ENCODE data around the gene CPLX1. TPM values are rescaled to one million over a fixed set of nuclear protein-coding genes. Genes with fewer than 3 reads are reported as not detected.

Gene CPLX1
- total and polyA plus RNA-seq, 4 donors, result 5.3 to 117 (median 64.6) TPM

DNA sequence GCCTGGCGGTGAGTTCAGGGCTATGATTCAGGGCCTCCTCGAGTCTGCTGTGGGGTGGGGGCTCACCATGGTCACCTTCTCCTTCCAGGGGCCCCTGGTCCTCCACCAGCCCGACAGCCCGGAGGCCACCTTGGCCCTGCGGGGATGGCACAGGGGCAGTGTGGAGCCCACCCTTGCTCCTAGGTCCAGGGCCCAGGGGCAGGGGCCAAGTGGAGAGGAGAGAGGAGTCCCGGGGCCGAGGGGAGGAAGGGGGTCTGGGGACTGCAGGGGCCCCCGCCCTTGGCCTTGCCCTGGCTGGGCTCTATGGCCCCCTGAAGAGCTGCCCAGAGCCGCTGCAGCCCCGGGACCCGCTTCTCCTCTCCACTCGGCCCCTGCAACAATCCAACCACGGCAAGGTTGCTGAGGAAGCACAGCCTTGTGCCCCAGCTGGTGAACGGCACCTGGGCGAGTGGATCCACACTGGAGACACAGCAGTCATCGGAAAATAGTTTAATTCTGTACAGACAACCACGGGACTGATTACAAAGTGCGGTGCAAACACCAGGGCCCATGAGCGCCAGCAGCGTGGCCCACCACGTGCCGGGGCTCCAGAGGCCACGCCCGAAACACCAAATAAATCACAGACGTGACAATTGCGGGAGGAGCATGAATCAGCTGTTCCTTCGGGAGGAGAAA is 23.0 kb upstream of the CPLX1 start:
- no peak overlapping the region for H3K4me3 ChIP-seq (ENCODE audit: low read depth, low read length)
- H3K27ac ChIP-seq (ENCODE audit: low read depth, low read length), result no peak overlapping the region
- no peaks in the 10 kb centered on the region for H3K9me3 ChIP-seq (ENCODE audit: control insufficient read depth, insufficient read depth, low read length)
- H3K4me1 ChIP-seq (ENCODE audit: control insufficient read depth, insufficient read depth, low read length), result no peaks in the 10 kb centered on the region
- no peak for DNase-seq (ENCODE audit: low read depth in 4 of 6, low spot score in 6 of 6)
- WGBS (ENCODE audit: insufficient coverage), result 91% methylated on average over 26 of the region's 27 CpGs
- no peaks in the 10 kb centered on the region for H3K27me3 ChIP-seq (ENCODE audit: control insufficient read depth, insufficient read depth, low read length)
- peaks cover 83% of the 10 kb centered on the region for H3K36me3 ChIP-seq (ENCODE audit: control insufficient read depth, insufficient read depth, low read length)

DNA sequence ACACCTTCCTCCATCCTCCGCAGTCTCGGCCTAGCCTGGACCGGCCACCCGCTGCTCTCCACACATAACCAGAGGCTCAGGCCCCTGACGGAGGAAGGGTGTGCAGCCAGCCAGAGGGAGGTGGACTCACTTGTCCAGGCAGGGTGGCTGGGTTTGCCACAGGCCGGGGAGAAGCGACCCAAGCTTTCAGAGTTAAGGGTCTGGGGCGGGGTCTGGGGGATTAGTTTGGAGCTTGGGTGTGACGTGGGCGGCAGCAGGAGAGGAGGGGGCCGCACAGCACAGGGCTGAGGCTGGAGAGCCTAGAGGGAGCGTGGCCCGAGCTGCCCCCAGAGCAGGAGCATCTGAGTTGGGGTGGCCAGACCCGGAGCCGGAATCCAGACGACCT is 22.4 kb upstream of the CPLX1 start:
- Histone ChIP-seq H3K36me3 (ENCODE audit: control insufficient read depth, insufficient read depth, low read length) (peaks cover 80% of the 10 kb centered on the region), H3K4me1 (ENCODE audit: control insufficient read depth, insufficient read depth, low read length) (no peaks in the 10 kb centered on the region)
- WGBS (ENCODE audit: insufficient coverage), result 89% methylated on average over 11 of the region's 16 CpGs

DNA sequence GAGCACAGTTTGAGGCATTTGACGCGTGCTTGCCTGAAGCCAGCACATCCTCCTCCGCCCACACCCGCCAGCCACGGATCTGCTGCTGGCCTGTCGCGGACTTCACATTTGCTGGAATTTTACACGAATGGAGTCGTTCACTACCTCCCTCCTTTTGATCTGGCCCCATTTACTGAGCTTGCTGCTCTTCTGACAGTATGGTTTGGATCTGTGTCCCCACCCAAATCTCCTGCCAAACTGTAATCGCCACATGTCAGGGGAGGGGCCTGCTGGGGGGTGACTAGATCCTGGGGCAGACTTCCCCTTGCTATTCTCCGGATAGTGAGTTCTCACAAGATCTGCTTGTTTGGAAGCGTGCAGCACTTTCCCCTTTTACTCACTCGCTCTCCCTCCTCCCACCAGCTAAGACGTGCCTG is 19.9 kb upstream of the CPLX1 start:
- no peak overlapping the region for H3K27ac ChIP-seq (ENCODE audit: low read depth, low read length)
- no peaks in the 10 kb centered on the region for H3K27me3 ChIP-seq (ENCODE audit: control insufficient read depth, insufficient read depth, low read length)
- H3K4me3 ChIP-seq (ENCODE audit: low read depth, low read length), result no peak overlapping the region
- 80% methylated on average over 12 of the region's 14 CpGs for WGBS (ENCODE audit: insufficient coverage)
- H3K9me3 ChIP-seq (ENCODE audit: control insufficient read depth, insufficient read depth, low read length), result no peaks in the 10 kb centered on the region
- H3K36me3 ChIP-seq (ENCODE audit: control insufficient read depth, insufficient read depth, low read length), result peaks cover 61% of the 10 kb centered on the region
- no peaks in the 10 kb centered on the region for H3K4me1 ChIP-seq (ENCODE audit: control insufficient read depth, insufficient read depth, low read length)
- no peak for DNase-seq (ENCODE audit: low read depth in 4 of 6, low spot score in 6 of 6)

More for the DNA sequence above, 22.4 kb upstream of the CPLX1 start:
- no peak for DNase-seq (ENCODE audit: low read depth in 4 of 6, low spot score in 6 of 6)
- H3K27ac ChIP-seq (ENCODE audit: low read depth, low read length), result no peak overlapping the region
- H3K4me3 ChIP-seq (ENCODE audit: low read depth, low read length), result no peak overlapping the region
- no peaks in the 10 kb centered on the region for H3K9me3 ChIP-seq (ENCODE audit: control insufficient read depth, insufficient read depth, low read length)
- H3K27me3 ChIP-seq (ENCODE audit: control insufficient read depth, insufficient read depth, low read length), result no peaks in the 10 kb centered on the region

DNA sequence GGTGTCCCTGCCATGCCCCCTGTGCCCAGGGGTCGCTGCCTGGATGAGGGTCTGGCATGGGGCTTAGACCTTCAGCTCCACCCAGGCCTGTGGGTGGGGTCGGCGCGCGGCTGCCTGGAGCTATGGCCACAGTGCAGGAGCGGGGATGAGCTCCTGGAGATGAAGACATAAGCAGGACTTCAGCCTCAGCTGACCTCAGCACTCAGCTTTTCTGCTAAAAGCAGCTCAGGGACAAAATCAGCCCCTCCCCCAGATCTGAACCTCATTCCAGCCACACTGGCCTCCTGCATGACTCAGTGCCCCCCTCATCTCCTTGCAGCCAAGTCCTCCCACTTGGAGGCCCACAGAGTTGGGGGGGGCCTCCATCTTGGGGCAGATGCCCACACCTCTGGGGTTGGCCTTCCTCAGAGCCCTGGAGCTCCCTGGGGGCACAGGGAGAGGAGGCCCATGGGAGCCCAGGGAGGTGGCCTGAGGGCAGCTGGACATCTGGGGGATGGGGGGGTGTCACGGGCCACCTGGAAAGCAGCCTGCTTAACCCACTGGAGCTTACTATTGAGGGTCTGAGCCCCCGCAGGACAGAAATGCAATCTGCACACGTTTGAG is 19.4 kb upstream of the CPLX1 start:
- no peaks in the 10 kb centered on the region for H3K9me3 ChIP-seq (ENCODE audit: control insufficient read depth, insufficient read depth, low read length)
- no peak overlapping the region for H3K4me3 ChIP-seq (ENCODE audit: low read depth, low read length)
- no peak overlapping the region for H3K27ac ChIP-seq (ENCODE audit: low read depth, low read length)
- 87% methylated on average over 9 of the region's 9 CpGs for WGBS (ENCODE audit: insufficient coverage)
- DNase-seq (ENCODE audit: low read depth in 4 of 6, low spot score in 6 of 6), result no peak
- no peaks in the 10 kb centered on the region for H3K4me1 ChIP-seq (ENCODE audit: control insufficient read depth, insufficient read depth, low read length)
- no peaks in the 10 kb centered on the region for H3K27me3 ChIP-seq (ENCODE audit: control insufficient read depth, insufficient read depth, low read length)
- peaks cover 55% of the 10 kb centered on the region for H3K36me3 ChIP-seq (ENCODE audit: control insufficient read depth, insufficient read depth, low read length)

DNA sequence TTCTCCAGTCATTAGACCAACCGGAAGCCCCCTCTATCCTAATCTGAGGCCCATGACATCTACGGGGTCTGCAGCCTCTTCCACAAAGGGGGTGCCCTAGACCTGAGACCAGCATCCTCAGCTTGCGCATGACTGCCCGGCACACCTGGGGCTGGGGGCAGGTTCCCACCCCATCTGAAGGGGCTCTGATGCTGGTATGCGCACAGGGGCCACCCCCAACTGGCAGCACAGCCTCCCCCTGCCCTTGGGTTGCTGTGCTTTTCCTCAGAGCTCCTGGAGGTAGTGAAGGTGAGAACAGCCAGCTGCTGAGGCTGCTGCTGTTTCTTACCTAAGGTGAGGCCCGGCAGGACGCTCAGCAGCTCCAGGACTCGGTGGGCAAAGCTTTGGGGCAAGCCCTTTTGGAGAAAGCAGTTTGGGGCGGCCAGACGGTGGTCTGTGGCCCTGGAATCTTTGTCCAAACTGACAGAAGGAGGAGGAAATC is 18.9 kb upstream of the CPLX1 start:
- DNase-seq (ENCODE audit: low read depth in 4 of 6, low spot score in 6 of 6), result no peak
- no peak overlapping the region for H3K27ac ChIP-seq (ENCODE audit: low read depth, low read length)
- no peak overlapping the region for H3K4me3 ChIP-seq (ENCODE audit: low read depth, low read length)
- H3K27me3 ChIP-seq (ENCODE audit: control insufficient read depth, insufficient read depth, low read length), result no peaks in the 10 kb centered on the region
- no peaks in the 10 kb centered on the region for H3K4me1 ChIP-seq (ENCODE audit: control insufficient read depth, insufficient read depth, low read length)
- no peaks in the 10 kb centered on the region for H3K9me3 ChIP-seq (ENCODE audit: control insufficient read depth, insufficient read depth, low read length)
- H3K36me3 ChIP-seq (ENCODE audit: control insufficient read depth, insufficient read depth, low read length), result peaks cover 50% of the 10 kb centered on the region
- WGBS (ENCODE audit: insufficient coverage), result 91% methylated on average over 10 of the region's 10 CpGs

DNA sequence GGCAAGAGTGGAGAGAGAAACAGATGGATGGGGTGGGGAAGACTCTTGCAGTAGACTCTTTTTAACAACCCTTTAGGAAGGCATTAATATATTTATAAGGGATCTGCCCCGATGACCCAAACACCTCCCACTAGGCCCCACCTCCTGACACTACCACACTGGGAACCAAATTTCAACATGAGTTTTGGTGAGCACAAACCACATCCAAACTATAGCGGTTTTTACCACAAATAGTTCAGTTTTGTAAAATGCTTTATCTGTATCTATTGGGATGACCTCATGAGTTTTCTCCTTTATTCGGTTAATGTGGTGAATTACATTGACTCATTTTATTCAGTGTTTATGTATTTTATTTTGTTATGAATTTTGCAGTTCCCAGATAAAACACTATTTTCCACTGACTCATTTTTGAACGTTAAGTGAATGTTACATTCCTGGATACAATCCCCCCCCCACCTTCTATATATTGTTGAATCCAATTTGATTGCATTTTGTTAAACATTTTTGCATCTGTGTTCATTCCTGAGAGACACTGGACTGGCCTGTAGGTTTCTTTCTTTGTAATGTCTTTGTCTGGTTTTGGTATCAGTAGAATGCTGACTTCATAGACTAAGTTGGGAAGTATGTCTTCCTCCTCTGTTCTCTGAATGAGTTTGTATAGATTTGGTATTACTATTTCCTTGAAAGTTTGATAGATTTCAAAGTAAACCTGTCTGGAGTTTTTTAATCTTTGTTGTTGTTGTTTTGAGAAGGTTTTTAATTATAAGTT is 13.9 kb upstream of the CPLX1 start:
- no peak overlapping the region for H3K27ac ChIP-seq (ENCODE audit: low read depth, low read length)
- H3K36me3 ChIP-seq (ENCODE audit: control insufficient read depth, insufficient read depth, low read length), result peaks cover 18% of the 10 kb centered on the region
- no peak for DNase-seq (ENCODE audit: low read depth in 4 of 6, low spot score in 6 of 6)
- peaks cover 7% of the 10 kb centered on the region for H3K4me1 ChIP-seq (ENCODE audit: control insufficient read depth, insufficient read depth, low read length)
- WGBS (ENCODE audit: insufficient coverage), result no CpG with 5 or more reads among the region's 4 CpGs
- no peaks in the 10 kb centered on the region for H3K27me3 ChIP-seq (ENCODE audit: control insufficient read depth, insufficient read depth, low read length)
- H3K9me3 ChIP-seq (ENCODE audit: control insufficient read depth, insufficient read depth, low read length), result peaks cover 10% of the 10 kb centered on the region
- H3K4me3 ChIP-seq (ENCODE audit: low read depth, low read length), result no peak overlapping the region

DNA sequence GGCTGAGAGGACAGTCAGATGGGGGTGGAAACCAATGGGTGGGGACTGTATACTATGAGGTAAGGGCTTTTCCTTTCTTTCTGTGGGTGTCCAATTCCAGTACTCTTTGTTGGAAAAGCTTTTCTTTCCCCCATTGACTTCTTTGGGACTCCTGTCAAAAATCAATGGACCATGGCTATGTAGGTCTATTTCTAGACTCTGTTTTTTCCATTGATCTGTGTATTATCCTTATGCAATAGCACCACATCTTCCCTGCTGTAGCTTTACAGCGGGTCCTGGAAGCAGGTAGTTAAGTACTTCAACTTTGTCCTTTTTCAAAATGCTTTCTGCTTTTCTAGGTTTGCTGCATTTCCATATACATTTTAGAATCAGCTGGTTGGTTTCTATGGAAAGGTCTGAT is 11.8 kb upstream of the CPLX1 start:
- Histone ChIP-seq H3K4me3 (ENCODE audit: low read depth, low read length) (no peak overlapping the region), H3K4me1 (ENCODE audit: control insufficient read depth, insufficient read depth, low read length) (peaks cover 7% of the 10 kb centered on the region), H3K27ac (ENCODE audit: low read depth, low read length) (no peak overlapping the region), H3K9me3 (ENCODE audit: control insufficient read depth, insufficient read depth, low read length) (peaks cover 10% of the 10 kb centered on the region), H3K27me3 (ENCODE audit: control insufficient read depth, insufficient read depth, low read length) (no peaks in the 10 kb centered on the region), H3K36me3 (ENCODE audit: control insufficient read depth, insufficient read depth, low read length) (peaks cover 12% of the 10 kb centered on the region)
- WGBS (ENCODE audit: insufficient coverage), result no CpG with 5 or more reads among the region's 1 CpG
- DNase-seq (ENCODE audit: low read depth in 4 of 6, low spot score in 6 of 6), result no peak

DNA sequence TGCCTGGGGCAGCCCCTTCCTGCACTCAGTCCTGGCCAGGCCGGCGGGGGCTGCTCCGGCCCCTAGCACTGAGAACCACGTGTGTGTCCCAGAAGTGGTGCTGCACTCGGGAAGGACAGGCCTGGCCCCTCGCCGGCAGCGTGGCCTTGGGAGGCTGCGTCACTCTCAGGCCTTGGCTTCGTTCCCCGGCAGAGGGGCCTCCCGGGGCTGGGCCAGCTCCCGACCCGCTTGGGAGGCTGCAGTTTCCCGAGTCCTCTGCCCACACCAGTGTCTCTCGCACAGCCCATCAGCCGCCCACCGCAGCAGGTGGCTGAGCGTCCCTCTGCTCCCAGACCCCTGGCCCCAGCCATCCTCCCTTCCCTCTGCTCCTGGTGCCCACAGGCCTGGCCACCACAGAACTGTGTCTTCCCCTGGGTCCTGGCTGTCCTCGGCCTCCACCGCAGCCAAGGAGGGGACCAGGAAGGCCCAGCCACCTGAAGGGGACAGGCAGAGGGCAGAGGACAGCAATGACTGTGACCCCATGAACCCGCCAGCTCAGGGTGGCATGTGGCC is 10.9 kb upstream of the CPLX1 start:
- no peak overlapping the region for H3K4me3 ChIP-seq (ENCODE audit: low read depth, low read length)
- no peak overlapping the region for H3K27ac ChIP-seq (ENCODE audit: low read depth, low read length)
- H3K4me1 ChIP-seq (ENCODE audit: control insufficient read depth, insufficient read depth, low read length), result peaks cover 7% of the 10 kb centered on the region
- 72% methylated on average over 22 of the region's 22 CpGs for WGBS (ENCODE audit: insufficient coverage)
- peaks cover 11% of the 10 kb centered on the region for H3K36me3 ChIP-seq (ENCODE audit: control insufficient read depth, insufficient read depth, low read length)
- peak in 1 of 6 donors; percentile 39 for DNase-seq (ENCODE audit: low read depth in 4 of 6, low spot score in 6 of 6)
- peaks cover 10% of the 10 kb centered on the region for H3K9me3 ChIP-seq (ENCODE audit: control insufficient read depth, insufficient read depth, low read length)
- no peaks in the 10 kb centered on the region for H3K27me3 ChIP-seq (ENCODE audit: control insufficient read depth, insufficient read depth, low read length)

DNA sequence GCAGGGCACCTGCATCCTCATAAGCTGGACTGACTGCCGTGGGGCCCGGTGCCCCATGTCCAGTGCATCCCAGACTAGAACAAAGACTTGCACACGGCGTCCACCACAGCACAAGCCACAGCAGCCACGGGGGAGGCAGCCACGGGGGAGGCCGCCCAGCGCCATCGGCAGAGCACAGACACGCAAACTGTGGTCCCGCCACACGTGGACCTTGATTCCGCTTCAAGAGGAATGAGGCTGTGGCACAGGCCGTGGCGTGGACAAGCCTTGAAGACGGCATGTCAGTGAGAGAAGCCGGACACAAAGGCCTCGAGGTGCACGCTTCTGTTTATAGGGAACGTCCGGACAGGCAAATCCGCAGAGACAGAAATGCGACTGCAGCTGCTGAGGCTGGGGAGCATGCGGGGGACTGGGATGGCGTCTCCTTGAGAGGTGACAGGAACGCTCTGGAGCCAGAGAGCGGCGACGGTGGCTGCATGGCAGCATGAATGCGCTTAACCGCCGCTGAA is 10.1 kb upstream of the CPLX1 start:
- no peak overlapping the region for H3K4me3 ChIP-seq (ENCODE audit: low read depth, low read length)
- H3K27ac ChIP-seq (ENCODE audit: low read depth, low read length), result no peak overlapping the region
- peaks cover 11% of the 10 kb centered on the region for H3K36me3 ChIP-seq (ENCODE audit: control insufficient read depth, insufficient read depth, low read length)
- 92% methylated on average over 29 of the region's 32 CpGs for WGBS (ENCODE audit: insufficient coverage)
- no peaks in the 10 kb centered on the region for H3K27me3 ChIP-seq (ENCODE audit: control insufficient read depth, insufficient read depth, low read length)
- H3K9me3 ChIP-seq (ENCODE audit: control insufficient read depth, insufficient read depth, low read length), result peaks cover 10% of the 10 kb centered on the region
- no peak for DNase-seq (ENCODE audit: low read depth in 4 of 6, low spot score in 6 of 6)
- H3K4me1 ChIP-seq (ENCODE audit: control insufficient read depth, insufficient read depth, low read length), result peaks cover 7% of the 10 kb centered on the region

Data from spinal cord (tissue), 10 donors.